ENCODE results near the gene ILDR1. TPM values are rescaled to one million over a fixed set of nuclear protein-coding genes. Genes with fewer than 3 reads are reported as not detected.
"Not testable (repeated sequence)": the region's sequence is repeated elsewhere in the genome, so short reads cannot be mapped to it uniquely, and the experiment has no call there.

Gene ILDR1
- polyA plus RNA-seq, 1 donor from 2014 or later, result not detected

- no peaks in the 10 kb centered on the region for H3K36me3 ChIP-seq (ENCODE audit: insufficient read depth, low read length)
- no peak overlapping the region for H2AFZ ChIP-seq (ENCODE audit: low read depth, low read length)
- no peak overlapping the region for H3K4me3 ChIP-seq (ENCODE audit: low read length)
- no peaks in the 10 kb centered on the region for H3K27me3 ChIP-seq (ENCODE audit: insufficient read depth, low read depth, low read length)
- no peaks in the 10 kb centered on the region for H3K9me3 ChIP-seq (ENCODE audit: low read length)
- no peaks in the 10 kb centered on the region for H3F3A ChIP-seq (ENCODE audit: insufficient read depth, low read length, poor library complexity, severe bottlenecking)
- H4K20me1 ChIP-seq (ENCODE audit: insufficient read depth), result no peaks in the 10 kb centered on the region
- TF ChIP-seq CTCF (IDR thresholded peaks at IDR 0.05; ENCODE audit: poor library complexity, severe bottlenecking) (no peak), RAD21 (conservative IDR thresholded peaks at IDR 0.05) (no peak), EZH2 (IDR thresholded peaks at IDR 0.05; ENCODE audit: borderline replicate concordance, insufficient read depth, low read length, poor library complexity, severe bottlenecking) (no peak)
- TF ChIP-seq, protein P1, sequence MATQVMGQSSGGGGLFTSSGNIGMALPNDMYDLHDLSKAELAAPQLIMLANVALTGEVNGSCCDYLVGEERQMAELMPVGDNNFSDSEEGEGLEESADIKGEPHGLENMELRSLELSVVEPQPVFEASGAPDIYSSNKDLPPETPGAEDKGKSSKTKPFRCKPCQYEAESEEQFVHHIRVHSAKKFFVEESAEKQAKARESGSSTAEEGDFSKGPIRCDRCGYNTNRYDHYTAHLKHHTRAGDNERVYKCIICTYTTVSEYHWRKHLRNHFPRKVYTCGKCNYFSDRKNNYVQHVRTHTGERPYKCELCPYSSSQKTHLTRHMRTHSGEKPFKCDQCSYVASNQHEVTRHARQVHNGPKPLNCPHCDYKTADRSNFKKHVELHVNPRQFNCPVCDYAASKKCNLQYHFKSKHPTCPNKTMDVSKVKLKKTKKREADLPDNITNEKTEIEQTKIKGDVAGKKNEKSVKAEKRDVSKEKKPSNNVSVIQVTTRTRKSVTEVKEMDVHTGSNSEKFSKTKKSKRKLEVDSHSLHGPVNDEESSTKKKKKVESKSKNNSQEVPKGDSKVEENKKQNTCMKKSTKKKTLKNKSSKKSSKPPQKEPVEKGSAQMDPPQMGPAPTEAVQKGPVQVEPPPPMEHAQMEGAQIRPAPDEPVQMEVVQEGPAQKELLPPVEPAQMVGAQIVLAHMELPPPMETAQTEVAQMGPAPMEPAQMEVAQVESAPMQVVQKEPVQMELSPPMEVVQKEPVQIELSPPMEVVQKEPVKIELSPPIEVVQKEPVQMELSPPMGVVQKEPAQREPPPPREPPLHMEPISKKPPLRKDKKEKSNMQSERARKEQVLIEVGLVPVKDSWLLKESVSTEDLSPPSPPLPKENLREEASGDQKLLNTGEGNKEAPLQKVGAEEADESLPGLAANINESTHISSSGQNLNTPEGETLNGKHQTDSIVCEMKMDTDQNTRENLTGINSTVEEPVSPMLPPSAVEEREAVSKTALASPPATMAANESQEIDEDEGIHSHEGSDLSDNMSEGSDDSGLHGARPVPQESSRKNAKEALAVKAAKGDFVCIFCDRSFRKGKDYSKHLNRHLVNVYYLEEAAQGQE (IDR thresholded peaks at IDR 0.05; ENCODE audit: borderline replicate concordance), result no peak
- H3K9ac ChIP-seq (ENCODE audit: low read length), result no peak overlapping the region
- no peak overlapping the region for H3K4me2 ChIP-seq (ENCODE audit: low read length)
- no peak overlapping the region for H3K27ac ChIP-seq (ENCODE audit: low read length)
- H3K9me2 ChIP-seq (ENCODE audit: insufficient read depth, low read length), result no peaks in the 10 kb centered on the region
- H3K79me2 ChIP-seq (replicated peaks; ENCODE audit: insufficient read depth, low read length), result no peaks in the 10 kb centered on the region
These were observed 80.5 kb downstream of the ILDR1 start for GRCh38 chr3:121941592-121941991.

DNA sequence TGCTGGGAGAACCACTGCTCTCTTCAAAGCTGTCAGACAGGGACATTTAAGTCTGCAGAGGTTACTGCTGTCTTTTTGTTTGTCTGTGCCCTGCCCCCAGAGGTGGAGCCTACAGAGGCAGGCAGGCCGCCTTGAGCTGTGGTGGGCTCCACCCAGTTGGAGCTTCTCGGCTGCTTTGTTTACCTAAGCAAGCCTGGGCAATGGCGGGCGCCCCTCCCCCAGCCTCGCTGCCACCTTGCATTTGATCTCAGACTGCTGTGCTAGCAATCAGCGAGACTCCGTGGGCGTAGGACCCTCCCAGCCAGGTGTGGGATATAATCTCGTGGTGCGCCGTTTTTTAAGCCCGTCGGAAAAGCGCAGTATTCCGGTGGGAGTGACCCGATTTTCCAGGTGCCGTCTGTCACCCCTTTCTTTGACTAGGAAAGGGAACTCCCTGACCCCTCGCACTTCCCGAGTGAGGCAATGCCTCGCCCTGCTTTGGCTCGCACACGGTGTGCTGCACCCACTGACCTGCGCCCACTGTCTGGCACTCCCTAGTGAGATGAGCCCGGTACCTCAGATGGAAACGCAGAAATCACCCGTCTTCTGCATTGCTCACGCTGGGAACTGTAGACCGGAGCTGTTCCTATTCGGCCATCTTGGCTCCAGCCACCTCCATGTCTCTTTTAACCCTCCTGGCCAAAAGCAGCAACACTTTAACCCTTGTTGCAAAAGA lies 83.7 kb downstream of the ILDR1 start:
- H2AFZ ChIP-seq (ENCODE audit: low read depth, low read length); H3K27me3 ChIP-seq (ENCODE audit: insufficient read depth, low read depth, low read length); H3K27ac ChIP-seq (ENCODE audit: low read length); H3K9ac ChIP-seq (ENCODE audit: low read length); H3K9me3 ChIP-seq (ENCODE audit: low read length); H4K20me1 ChIP-seq (ENCODE audit: insufficient read depth); H3F3A ChIP-seq (ENCODE audit: insufficient read depth, low read length, poor library complexity, severe bottlenecking); H3K4me2 ChIP-seq (ENCODE audit: low read length); H3K9me2 ChIP-seq (ENCODE audit: insufficient read depth, low read length); H3K79me2 ChIP-seq (replicated peaks; ENCODE audit: insufficient read depth, low read length); H3K36me3 ChIP-seq (ENCODE audit: insufficient read depth, low read length); H3K4me3 ChIP-seq (ENCODE audit: low read length): not testable (repeated sequence)

Small RNA genes lying within 50 kb of the gene (small RNA-seq; reads per million reads assigned to genes)
- 0 to 1.2 (median 0) reads per million in 3 experiments for gene RF00019

Other genes starting within 250 kb of the ILDR1 start
- 50.2 and 51.8 TPM in 2 replicates for gene IQCB1, start 187.2 kb downstream of the ILDR1 start, polyA plus RNA-seq
- 1.2 and 2.0 TPM in 2 replicates for gene EAF2, start 187.0 kb downstream of the ILDR1 start, polyA plus RNA-seq
- 1.6 TPM in 2 replicates for gene SLC15A2, start 127.8 kb downstream of the ILDR1 start, polyA plus RNA-seq
- 0.40 TPM in 1 of 2 replicates, not detected in the other for gene CD86, start 33.1 kb upstream of the ILDR1 start, polyA plus RNA-seq
- gene CASR, start 161.4 kb upstream of the ILDR1 start, polyA plus RNA-seq, result not detected in 2 replicates

Data from neural cell (in vitro differentiated cells).